Stimulated activated CD8-positive, alpha-beta memory T cell treated with anti-CD3 and anti-CD28 coated beads, Interleukin-4, amount 100 ng/mL, for 24 hours (primary cell): ENCODE data around the gene RAB11FIP3.

Experiments used
- DNase-seq: peaks from one replicate; pipeline ENCODE4 v3.0.0-alpha.2; 2020; ENCODE audit warnings: low read depth

RAB11FIP3 gene

DNA sequence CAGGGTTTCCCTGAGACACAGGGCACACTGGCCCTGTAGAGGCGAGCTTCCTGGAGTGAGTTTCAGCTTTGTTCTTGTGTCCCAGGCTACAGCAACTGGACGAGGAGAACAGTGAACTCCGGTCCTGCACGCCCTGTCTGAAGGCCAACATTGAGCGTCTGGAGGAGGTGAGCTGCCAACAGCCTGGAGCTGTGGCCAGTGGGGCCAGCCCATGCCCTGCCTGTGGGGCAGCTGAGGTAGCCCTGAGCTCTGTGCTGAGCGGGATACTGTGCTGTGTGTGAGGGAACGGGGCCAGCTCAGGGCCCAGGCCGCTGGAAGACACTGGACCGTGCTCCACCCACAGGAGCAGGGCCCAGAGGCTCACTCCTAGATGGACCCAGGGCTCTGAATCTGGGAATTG, 93.4 kb downstream of the RAB11FIP3 start:
- DNase-seq: no peak

DNA sequence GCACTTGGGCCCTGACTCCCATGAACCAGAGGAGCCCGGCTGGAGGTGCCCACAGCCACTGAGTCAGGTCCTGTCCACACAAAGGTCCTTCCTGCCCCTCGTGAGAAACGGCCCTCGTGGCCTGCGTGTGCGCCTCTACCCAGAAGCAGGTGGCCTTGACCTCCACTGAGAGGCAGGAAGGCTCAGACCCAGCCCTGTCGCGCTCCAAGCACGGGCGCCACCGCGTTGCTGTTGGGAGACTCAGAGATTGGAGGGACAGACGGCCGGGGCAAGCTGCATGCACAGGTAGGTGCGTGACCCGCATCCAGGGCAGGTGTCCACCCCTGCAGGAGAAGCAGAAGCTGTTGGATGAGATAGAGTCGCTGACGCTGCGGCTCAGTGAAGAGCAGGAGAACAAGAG, 94.0 kb downstream of the RAB11FIP3 start:
- no peak for DNase-seq

GRCh38 chr16:519841-520687, 94.6 kb downstream of the RAB11FIP3 start:
- no peak for DNase-seq

- DNase-seq: no peak
Observed at GRCh38 chr16:520847-521246, 95.4 kb downstream of the RAB11FIP3 start.

DNA sequence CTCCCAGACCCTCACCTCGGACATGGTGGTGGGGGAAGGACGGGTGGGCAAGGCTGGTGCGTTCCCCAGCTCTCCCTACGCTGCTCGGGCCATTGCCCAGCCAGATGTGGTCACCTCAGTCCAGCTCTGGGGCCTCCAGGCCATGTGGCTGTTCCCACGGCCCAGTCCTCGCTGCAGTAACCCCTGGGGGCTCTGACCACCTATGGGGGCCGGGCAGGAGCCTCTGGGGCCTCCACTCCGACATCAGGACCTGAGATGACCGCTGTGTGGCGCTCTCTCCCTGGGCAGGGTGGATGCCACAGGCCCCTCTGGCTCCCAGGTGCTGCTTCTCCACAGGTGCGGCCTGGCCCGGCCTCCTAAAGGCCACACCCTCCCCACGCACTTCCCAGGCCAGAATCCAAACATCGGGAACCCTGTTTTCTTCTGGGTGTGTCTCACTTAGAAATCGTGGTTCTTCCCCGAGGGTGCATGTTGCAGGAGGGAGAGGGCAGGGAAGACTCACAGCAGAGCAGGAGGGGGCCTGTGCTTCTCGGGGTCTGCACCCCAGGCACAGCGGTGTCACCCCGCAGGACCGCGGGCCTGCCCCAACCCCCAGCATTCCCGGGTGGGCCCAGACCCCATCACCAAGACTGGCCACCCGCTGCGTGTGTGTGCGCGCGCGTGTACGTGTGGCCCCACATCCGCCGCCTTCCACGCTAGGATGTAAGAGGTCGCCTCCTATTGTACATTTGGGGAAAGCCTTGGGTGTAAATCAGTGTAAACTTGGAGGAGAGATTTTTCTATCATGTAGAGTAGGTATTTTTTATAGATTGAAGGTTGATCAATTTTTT, 96.1 kb downstream of the RAB11FIP3 start:
- no peak for DNase-seq

DNA sequence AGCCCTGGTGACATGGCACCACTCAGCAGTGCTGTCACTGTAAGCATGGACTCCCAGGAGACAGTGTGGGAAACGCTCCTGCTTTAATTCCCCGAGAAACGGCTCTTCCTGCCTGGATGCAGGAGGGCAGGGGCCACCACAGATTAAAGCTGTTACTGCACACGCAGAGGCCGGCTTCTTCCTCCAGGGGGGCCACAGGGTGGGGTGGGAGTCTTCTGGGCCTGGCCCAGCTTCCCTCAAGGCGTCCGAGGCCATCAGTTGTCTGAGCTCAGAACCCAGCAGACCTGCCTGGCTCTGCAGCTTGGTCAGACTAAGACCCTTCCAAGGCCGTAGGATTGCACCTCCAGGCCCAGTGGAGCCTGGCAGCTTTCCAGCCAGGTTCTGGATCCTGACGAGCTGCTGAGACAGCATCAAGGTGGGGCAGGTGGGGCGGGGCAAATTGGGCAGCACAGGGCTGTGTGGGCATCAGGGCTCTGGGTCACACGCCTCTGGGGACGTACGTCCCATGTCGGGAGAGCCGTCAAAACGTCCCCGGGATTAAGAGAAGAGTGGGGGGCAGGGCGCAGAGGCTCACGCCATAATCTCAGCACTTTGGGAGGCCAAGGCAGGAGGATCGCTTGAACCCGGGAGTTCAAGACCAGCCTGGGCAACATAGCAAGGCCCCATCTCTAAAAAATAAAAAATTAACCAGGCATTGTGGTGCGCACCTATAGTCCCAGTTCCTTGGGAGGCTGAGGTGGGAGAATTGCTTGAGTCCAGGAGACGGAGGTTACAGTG, 97.1 kb downstream of the RAB11FIP3 start:
- no peak for DNase-seq

DNA sequence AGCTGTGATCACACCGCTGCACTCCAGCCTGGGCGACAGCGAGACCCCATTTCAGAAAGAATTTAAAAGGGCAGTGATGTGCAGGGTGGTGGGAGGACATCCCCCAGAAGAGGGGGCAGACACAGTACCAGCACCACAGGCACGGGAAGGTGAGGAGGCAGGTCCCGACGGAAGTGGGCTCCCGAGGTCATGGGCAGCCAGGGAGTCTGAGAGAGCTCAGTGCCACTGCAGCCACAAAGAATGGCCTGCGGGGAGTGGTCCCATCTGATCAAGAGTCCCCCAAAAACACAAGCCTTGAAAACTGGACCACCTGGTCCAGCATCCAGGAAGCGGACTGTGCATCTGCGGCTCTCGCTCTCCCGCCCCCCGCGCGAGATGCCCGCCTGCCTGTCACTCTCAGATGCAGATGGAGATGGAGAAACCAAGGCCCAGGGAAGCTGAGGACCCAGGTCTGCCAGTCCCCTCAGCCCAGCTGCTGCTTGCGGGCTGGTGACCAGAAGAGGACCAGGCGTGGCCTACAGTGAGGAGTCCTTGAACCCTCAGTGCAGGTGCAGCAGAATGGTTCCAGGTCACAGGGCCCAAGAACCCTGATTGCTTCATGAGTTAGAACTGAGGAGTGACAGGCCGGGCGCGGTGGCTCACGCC, 97.8 kb downstream of the RAB11FIP3 start:
- DNase-seq: no peak

DNA sequence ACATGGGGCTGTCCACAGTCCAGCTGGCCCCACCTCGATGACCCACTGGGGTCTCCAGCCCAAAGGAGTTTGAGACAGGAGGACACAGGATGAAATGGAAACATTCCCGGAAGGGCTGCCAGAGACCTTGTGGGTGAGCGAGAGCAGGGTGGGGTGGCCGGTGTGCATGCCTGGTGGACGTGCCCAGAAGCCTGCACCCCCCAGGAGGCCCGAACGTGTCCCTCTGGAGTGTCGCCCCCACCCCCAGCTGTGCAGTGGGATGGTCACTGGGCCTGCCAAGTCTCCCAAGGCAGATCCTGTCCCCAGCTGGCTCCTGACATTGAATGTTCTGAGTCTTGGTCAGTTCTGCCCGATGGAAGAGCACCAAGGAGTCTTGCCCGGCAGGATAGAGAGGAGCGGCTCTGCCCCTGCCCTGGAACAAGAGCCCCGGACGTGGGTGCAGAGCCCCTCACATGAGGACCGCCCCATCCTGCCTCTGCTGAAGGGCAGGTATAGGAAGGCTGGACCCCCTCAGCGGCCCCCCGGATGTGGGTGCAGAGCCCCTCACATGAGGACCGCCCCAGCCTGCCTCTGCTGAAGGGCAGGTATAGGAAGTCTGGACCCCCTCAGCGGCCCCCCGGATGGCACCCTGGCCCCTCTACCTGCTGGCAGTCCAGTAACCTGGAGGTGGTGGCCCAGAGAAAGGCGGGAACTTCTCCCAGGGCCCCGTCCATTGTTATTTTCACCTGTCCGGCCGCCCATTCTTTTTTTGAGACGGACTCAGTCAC, 99.0 kb downstream of the RAB11FIP3 start:
- DNase-seq: no peak

DNA sequence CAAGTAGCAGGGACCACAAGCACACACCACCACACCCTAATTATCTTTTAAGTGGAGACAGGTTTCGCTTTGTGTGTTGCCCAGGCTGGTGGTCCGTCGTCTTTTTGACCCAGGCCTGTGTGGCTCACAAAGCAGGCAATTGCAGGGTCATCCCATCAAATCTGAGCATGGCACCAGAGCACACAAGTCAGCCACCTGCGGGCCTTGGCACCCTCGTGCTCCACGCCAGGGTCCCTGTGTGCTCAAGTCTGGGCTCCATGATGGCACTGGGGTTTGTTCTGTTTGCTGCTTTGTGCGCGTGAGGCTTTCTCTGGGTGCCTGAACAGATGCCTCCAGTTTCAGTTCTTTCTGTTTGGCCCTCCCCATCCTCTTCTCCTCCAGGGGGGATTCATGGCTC, 99.7 kb downstream of the RAB11FIP3 start:
- DNase-seq: no peak

DNA sequence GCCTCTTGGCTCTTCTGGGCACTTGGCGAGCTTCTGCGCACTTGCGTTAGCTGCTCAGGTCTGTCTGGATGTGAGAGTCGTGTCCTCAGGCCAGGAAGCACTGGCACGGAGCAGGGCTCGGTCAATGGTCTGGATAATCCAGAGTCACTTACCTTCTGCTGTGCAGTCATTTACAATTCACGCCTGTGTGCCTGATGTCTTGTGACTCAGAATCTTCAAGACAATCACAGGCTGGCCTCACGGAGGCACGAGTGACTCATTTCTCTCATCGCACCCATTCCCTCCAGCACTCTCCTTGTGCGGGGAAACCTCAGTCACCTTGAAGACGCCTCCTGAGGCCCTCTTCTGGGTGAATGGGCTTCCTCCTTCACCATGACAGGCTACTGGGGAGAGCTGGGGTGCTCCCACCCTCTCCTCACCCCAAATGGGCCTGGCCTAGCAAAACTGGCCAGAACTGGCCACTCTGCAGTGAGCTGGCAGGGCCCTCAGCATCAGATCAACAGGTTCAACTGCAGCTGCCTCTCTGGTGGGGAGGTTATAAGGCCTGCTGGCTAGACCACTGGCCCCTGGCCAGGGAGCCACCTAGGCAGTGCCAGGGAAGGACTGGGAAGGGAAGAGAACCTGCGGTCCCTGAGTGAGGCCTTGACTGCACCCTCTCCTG, 100.2 kb downstream of the RAB11FIP3 start:
- DNase-seq: peak; percentile 52

DNA sequence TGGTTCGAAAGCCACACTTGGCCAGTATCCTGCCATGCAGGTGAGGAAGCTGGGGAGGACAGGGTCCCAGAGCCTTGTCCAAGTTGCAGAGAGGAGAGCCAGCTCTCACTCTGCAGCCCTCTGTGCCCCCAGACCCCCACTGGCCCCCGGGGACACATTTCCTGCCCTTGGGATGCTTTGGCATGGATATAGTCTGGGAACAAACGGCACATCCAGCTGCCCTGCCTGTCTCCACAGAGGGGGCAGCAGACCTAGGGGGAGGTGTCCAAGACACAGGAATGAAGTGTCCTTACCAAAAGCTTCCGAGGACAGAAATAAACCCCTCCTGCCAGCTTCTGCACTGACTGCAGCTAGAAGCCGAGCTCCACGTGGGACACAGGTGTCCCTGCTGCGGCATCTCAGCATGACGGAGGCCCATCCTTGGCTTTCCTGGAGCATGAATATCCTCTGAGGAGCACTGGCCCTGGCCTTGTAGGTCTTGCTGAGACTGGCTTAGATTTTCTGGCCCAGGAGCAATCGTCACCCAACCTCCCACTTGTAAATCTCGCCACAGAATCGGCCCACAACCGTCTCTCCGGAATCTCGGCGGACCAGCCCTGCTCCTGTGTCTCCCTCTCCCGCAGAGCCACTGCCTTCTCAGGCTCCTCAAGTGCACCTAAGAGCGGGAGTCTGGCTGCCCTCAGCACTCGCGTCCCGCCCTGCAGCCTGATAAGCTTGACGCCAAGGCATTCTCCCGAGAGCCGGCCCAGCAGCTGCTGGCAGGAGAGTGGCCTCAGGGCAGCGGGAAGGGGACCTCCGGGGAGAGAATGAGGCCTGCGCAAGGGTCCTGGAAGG, 100.9 kb downstream of the RAB11FIP3 start:
- no peak for DNase-seq

DNA sequence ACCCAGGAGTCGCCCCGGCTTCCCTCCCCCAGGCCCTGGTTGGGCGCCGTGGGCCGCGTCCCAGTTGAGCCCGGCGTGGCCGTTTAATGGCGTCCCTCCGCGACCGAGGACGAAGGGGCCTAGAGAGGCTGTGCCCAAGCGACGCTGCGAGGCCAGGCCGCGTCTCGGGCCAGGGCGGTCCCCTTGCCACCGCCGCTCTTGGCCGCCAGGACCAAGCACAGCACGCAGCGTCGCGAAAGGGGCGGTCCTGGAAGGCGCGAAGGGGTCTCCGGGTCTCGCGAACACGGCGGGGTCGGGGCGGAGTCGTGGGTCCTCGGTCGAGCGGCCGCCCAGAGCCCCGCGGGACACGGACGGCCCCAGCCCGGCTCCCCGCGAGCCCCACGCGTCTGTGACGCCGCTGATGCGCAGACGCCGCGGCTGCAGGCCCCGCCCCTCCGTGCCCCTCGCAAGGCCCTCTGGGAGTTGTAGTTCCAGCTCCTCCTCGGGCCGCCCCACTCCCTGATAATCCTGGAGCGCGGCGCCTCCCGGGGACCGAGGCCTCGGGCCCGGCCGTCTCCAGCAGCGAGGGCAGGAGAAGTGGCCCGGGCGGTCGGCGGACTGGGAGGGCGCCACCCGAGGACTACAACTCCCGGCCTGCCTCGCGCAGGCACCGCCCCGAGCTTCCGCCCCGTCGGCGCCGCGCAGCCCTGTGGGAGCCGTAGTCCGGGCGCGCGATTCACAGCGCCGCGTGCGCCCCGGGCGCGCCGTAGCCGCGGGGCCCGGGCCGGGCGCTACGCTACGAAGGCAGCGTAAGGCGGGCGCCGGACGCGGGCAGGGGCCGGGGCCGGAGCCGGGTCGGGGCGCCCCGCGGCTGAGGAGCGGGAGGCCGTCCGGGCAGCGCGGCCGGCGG, 101.8 kb downstream of the RAB11FIP3 start, which contains the start of gene CAPN15:
Gene CAPN15, plus strand, starts transcription at position 698 of the 889 bp plus-strand sequence. CDS start 19,127 bp downstream, outside the sequence.
- DNase-seq: peak; percentile 77

GRCh38 chr16:528111-529011, 102.9 kb downstream of the RAB11FIP3 start:
- no peak for DNase-seq

- DNase-seq: no peak
Observed at GRCh38 chr16:529012-529575, 103.6 kb downstream of the RAB11FIP3 start.

- DNase-seq: no peak
Observed at GRCh38 chr16:530111-530817, 104.8 kb downstream of the RAB11FIP3 start.

- no peak for DNase-seq
Observed at GRCh38 chr16:531494-532125, 106.2 kb downstream of the RAB11FIP3 start.
